Measurements from ENCODE around the gene KREMEN1. TPM values are rescaled to one million over a fixed set of nuclear protein-coding genes. Genes with fewer than 3 reads are reported as not detected.

Gene KREMEN1
- total and polyA plus RNA-seq, 4 donors, result 5.7 to 12.7 (median 8.3) TPM

DNA sequence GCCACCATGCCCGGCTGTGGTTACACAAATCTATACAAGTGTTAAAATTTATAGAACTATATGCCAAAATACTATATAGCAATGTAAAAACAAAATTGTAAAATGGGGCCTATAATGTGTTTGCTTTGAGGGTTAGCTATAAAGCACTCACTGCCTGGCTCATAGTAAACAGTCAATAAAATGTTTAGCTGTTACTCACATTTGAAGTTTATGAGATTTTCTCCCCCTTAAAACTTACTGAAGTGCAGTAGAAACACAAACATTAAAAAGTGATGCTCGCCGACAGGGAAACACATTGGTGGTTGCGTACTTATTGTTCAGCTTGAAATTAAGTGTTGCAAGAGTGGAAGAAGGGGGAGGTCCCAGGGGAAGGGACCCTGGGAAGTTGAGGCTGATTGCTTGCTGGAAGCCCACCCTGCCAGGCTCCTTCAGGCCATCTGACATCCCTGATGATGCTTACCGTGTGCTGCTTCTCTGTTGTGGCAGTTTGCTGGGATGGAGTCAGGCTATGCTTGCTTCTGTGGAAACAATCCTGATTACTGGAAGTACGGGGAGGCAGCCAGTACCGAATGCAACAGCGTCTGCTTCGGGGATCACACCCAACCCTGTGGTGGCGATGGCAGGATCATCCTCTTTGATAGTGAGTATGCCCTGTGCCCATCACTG lies 52.1 kb downstream of the KREMEN1 start:
- Histone ChIP-seq H3K4me3 (ENCODE audit: low read depth, low read length) (no peak overlapping the region), H3K27me3 (ENCODE audit: control insufficient read depth, insufficient read depth, low read length) (no peaks in the 10 kb centered on the region), H3K9me3 (ENCODE audit: control insufficient read depth, insufficient read depth, low read length) (peaks cover 1% of the 10 kb centered on the region), H3K36me3 (ENCODE audit: control insufficient read depth, insufficient read depth, low read length) (no peaks in the 10 kb centered on the region), H3K4me1 (ENCODE audit: control insufficient read depth, insufficient read depth, low read length) (no peaks in the 10 kb centered on the region), H3K27ac (ENCODE audit: low read depth, low read length) (no peak overlapping the region)
- WGBS (ENCODE audit: insufficient coverage), result 81% methylated on average over 7 of the region's 10 CpGs
- peak in 1 of 6 donors; percentile 60 for DNase-seq (ENCODE audit: low read depth in 4 of 6, low spot score in 6 of 6)

- DNase-seq (ENCODE audit: low read depth in 4 of 6, low spot score in 6 of 6), result peak in 1 of 6 donors; percentile 55
- Histone ChIP-seq H3K9me3 (ENCODE audit: control insufficient read depth, insufficient read depth, low read length) (no peaks in the 10 kb centered on the region), H3K4me3 (ENCODE audit: low read depth, low read length) (no peak overlapping the region), H3K27me3 (ENCODE audit: control insufficient read depth, insufficient read depth, low read length) (no peaks in the 10 kb centered on the region), H3K27ac (ENCODE audit: low read depth, low read length) (no peak overlapping the region), H3K4me1 (ENCODE audit: control insufficient read depth, insufficient read depth, low read length) (no peaks in the 10 kb centered on the region), H3K36me3 (ENCODE audit: control insufficient read depth, insufficient read depth, low read length) (no peaks in the 10 kb centered on the region)
- no CpG with 5 or more reads among the region's 2 CpGs for WGBS (ENCODE audit: insufficient coverage)
Observed at GRCh38 chr22:29125443-29125778, 52.6 kb downstream of the KREMEN1 start.

DNA sequence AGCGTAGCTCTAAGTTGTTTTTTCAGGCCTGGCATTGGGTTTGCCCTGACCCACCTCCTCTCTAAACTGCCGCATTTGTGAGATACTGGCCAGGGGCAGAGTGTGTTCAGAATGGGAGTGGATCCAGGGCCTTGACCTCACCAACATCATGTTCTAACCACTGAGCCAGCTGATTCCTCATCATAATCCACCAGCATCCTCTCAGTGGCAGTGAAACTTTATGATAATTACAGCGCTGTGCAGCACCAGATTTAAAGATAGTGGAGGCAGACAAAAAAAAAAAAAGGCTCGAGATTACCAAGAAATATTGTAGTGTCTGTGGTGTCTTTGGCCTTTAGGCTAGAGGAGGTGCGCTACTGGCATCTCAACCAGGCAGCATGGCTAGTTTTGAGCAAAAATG lies 53.0 kb downstream of the KREMEN1 start:
- Histone ChIP-seq H3K9me3 (ENCODE audit: control insufficient read depth, insufficient read depth, low read length) (no peaks in the 10 kb centered on the region), H3K27me3 (ENCODE audit: control insufficient read depth, insufficient read depth, low read length) (no peaks in the 10 kb centered on the region), H3K36me3 (ENCODE audit: control insufficient read depth, insufficient read depth, low read length) (no peaks in the 10 kb centered on the region), H3K4me1 (ENCODE audit: control insufficient read depth, insufficient read depth, low read length) (no peaks in the 10 kb centered on the region), H3K4me3 (ENCODE audit: low read depth, low read length) (no peak overlapping the region), H3K27ac (ENCODE audit: low read depth, low read length) (no peak overlapping the region)
- DNase-seq (ENCODE audit: low read depth in 4 of 6, low spot score in 6 of 6), result no peak
- WGBS (ENCODE audit: insufficient coverage), result 96% methylated on average over 3 of the region's 5 CpGs

- no peaks in the 10 kb centered on the region for H3K4me1 ChIP-seq (ENCODE audit: control insufficient read depth, insufficient read depth, low read length)
- no peak for DNase-seq (ENCODE audit: low read depth in 4 of 6, low spot score in 6 of 6)
- H3K27ac ChIP-seq (ENCODE audit: low read depth, low read length), result no peak overlapping the region
- no CpG with 5 or more reads among the region's 2 CpGs for WGBS (ENCODE audit: insufficient coverage)
- no peak overlapping the region for H3K4me3 ChIP-seq (ENCODE audit: low read depth, low read length)
- H3K9me3 ChIP-seq (ENCODE audit: control insufficient read depth, insufficient read depth, low read length), result no peaks in the 10 kb centered on the region
- no peaks in the 10 kb centered on the region for H3K27me3 ChIP-seq (ENCODE audit: control insufficient read depth, insufficient read depth, low read length)
- no peaks in the 10 kb centered on the region for H3K36me3 ChIP-seq (ENCODE audit: control insufficient read depth, insufficient read depth, low read length)
Observed at GRCh38 chr22:29126670-29127395, 54.0 kb downstream of the KREMEN1 start.

GRCh38 chr22:29128891-29129807 lies 56.3 kb downstream of the KREMEN1 start:
- Histone ChIP-seq H3K27ac (ENCODE audit: low read depth, low read length) (no peak overlapping the region), H3K27me3 (ENCODE audit: control insufficient read depth, insufficient read depth, low read length) (no peaks in the 10 kb centered on the region), H3K36me3 (ENCODE audit: control insufficient read depth, insufficient read depth, low read length) (no peaks in the 10 kb centered on the region), H3K9me3 (ENCODE audit: control insufficient read depth, insufficient read depth, low read length) (no peaks in the 10 kb centered on the region), H3K4me1 (ENCODE audit: control insufficient read depth, insufficient read depth, low read length) (no peaks in the 10 kb centered on the region), H3K4me3 (ENCODE audit: low read depth, low read length) (no peak overlapping the region)
- DNase-seq (ENCODE audit: low read depth in 4 of 6, low spot score in 6 of 6), result no peak
- WGBS (ENCODE audit: insufficient coverage), result 84% methylated on average over 10 of the region's 13 CpGs

- Histone ChIP-seq H3K27ac (ENCODE audit: low read depth, low read length) (no peak overlapping the region), H3K4me1 (ENCODE audit: control insufficient read depth, insufficient read depth, low read length) (no peaks in the 10 kb centered on the region), H3K36me3 (ENCODE audit: control insufficient read depth, insufficient read depth, low read length) (no peaks in the 10 kb centered on the region), H3K4me3 (ENCODE audit: low read depth, low read length) (no peak overlapping the region), H3K27me3 (ENCODE audit: control insufficient read depth, insufficient read depth, low read length) (no peaks in the 10 kb centered on the region), H3K9me3 (ENCODE audit: control insufficient read depth, insufficient read depth, low read length) (no peaks in the 10 kb centered on the region)
- WGBS (ENCODE audit: insufficient coverage), result no CpG with 5 or more reads among the region's 2 CpGs
- DNase-seq (ENCODE audit: low read depth in 4 of 6, low spot score in 6 of 6), result no peak
Observed at GRCh38 chr22:29129808-29130140, 56.9 kb downstream of the KREMEN1 start.

- Histone ChIP-seq H3K9me3 (ENCODE audit: control insufficient read depth, insufficient read depth, low read length) (no peaks in the 10 kb centered on the region), H3K36me3 (ENCODE audit: control insufficient read depth, insufficient read depth, low read length) (no peaks in the 10 kb centered on the region), H3K27ac (ENCODE audit: low read depth, low read length) (no peak overlapping the region), H3K27me3 (ENCODE audit: control insufficient read depth, insufficient read depth, low read length) (no peaks in the 10 kb centered on the region), H3K4me3 (ENCODE audit: low read depth, low read length) (no peak overlapping the region), H3K4me1 (ENCODE audit: control insufficient read depth, insufficient read depth, low read length) (no peaks in the 10 kb centered on the region)
- DNase-seq (ENCODE audit: low read depth in 4 of 6, low spot score in 6 of 6), result no peak
- 83% methylated on average over 3 of the region's 4 CpGs for WGBS (ENCODE audit: insufficient coverage)
Observed at GRCh38 chr22:29130476-29130875, 57.6 kb downstream of the KREMEN1 start.

GRCh38 chr22:29133603-29134133 lies 60.8 kb downstream of the KREMEN1 start:
- Histone ChIP-seq H3K9me3 (ENCODE audit: control insufficient read depth, insufficient read depth, low read length) (no peaks in the 10 kb centered on the region), H3K4me3 (ENCODE audit: low read depth, low read length) (no peak overlapping the region), H3K36me3 (ENCODE audit: control insufficient read depth, insufficient read depth, low read length) (peaks cover 14% of the 10 kb centered on the region), H3K27ac (ENCODE audit: low read depth, low read length) (no peak overlapping the region), H3K4me1 (ENCODE audit: control insufficient read depth, insufficient read depth, low read length) (no peaks in the 10 kb centered on the region), H3K27me3 (ENCODE audit: control insufficient read depth, insufficient read depth, low read length) (no peaks in the 10 kb centered on the region)
- no CpG with 5 or more reads among the region's 2 CpGs for WGBS (ENCODE audit: insufficient coverage)
- no peak for DNase-seq (ENCODE audit: low read depth in 4 of 6, low spot score in 6 of 6)

DNA sequence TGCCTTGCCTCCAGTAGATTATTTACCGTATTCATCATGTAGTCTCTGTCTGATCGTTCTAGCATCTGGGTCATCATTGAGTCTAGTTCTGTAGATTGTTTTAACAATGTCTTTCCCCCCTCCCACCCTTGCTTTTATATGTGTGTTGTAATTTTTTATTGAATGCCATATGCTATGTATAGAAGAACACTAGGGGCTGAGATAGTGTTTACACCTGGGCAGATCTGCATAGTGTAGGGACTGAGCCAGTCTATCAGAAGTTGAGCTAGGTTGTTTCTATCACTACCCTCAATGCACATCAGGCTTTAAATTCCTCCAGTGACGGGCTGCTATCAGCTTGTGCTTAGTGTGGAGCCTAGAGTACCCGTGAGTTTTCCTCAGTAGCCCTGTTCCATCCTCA lies 61.6 kb downstream of the KREMEN1 start:
- Histone ChIP-seq H3K4me1 (ENCODE audit: control insufficient read depth, insufficient read depth, low read length) (no peaks in the 10 kb centered on the region), H3K27me3 (ENCODE audit: control insufficient read depth, insufficient read depth, low read length) (no peaks in the 10 kb centered on the region), H3K4me3 (ENCODE audit: low read depth, low read length) (no peak overlapping the region), H3K9me3 (ENCODE audit: control insufficient read depth, insufficient read depth, low read length) (no peaks in the 10 kb centered on the region), H3K27ac (ENCODE audit: low read depth, low read length) (no peak overlapping the region), H3K36me3 (ENCODE audit: control insufficient read depth, insufficient read depth, low read length) (peaks cover 15% of the 10 kb centered on the region)
- DNase-seq (ENCODE audit: low read depth in 4 of 6, low spot score in 6 of 6), result no peak
- WGBS (ENCODE audit: insufficient coverage), result no CpG with 5 or more reads among the region's 4 CpGs
